ENCODE data around the gene PEX10.
"Not testable (repeated sequence)": the region's sequence is repeated elsewhere in the genome, so short reads cannot be mapped to it uniquely, and the experiment has no call there.

The PEX10 gene

DNA sequence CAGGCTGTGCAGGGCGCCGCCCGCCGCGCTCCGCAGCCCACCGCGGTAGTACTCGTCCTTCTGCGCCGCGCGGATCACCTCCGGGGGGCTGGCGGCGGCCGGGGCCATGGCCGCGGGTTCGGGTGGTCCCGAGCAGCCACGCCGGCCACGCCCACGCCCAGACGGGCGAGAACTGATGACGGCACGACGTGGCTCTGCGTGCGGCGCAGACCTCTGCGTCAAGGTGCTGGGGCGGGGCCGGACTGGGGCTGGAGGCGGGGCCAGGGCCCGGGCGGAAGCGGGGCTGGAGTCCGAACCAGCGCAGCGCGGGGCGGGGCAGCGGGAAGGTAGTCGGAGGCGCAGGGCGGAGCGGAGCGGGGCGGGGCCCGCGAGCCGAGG lies at the start of gene PEX10:
TSS of gene PEX10 (minus strand) at position 170 of the 378 bp plus-strand sequence. CDS start at position 108, 62 bp downstream.
- peak within 1 kb of the TSS; percentile 82 for H3K4me3 ChIP-seq (replicated peaks; ENCODE audit: low read depth, low read length)
- TF ChIP-seq, protein P1, sequence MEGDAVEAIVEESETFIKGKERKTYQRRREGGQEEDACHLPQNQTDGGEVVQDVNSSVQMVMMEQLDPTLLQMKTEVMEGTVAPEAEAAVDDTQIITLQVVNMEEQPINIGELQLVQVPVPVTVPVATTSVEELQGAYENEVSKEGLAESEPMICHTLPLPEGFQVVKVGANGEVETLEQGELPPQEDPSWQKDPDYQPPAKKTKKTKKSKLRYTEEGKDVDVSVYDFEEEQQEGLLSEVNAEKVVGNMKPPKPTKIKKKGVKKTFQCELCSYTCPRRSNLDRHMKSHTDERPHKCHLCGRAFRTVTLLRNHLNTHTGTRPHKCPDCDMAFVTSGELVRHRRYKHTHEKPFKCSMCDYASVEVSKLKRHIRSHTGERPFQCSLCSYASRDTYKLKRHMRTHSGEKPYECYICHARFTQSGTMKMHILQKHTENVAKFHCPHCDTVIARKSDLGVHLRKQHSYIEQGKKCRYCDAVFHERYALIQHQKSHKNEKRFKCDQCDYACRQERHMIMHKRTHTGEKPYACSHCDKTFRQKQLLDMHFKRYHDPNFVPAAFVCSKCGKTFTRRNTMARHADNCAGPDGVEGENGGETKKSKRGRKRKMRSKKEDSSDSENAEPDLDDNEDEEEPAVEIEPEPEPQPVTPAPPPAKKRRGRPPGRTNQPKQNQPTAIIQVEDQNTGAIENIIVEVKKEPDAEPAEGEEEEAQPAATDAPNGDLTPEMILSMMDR (IDR thresholded peaks at IDR 0.05; ENCODE audit: low read length, missing control alignments) = no peak
- peak; percentile 94 for DNase-seq (ENCODE audit: low read depth)

DNA sequence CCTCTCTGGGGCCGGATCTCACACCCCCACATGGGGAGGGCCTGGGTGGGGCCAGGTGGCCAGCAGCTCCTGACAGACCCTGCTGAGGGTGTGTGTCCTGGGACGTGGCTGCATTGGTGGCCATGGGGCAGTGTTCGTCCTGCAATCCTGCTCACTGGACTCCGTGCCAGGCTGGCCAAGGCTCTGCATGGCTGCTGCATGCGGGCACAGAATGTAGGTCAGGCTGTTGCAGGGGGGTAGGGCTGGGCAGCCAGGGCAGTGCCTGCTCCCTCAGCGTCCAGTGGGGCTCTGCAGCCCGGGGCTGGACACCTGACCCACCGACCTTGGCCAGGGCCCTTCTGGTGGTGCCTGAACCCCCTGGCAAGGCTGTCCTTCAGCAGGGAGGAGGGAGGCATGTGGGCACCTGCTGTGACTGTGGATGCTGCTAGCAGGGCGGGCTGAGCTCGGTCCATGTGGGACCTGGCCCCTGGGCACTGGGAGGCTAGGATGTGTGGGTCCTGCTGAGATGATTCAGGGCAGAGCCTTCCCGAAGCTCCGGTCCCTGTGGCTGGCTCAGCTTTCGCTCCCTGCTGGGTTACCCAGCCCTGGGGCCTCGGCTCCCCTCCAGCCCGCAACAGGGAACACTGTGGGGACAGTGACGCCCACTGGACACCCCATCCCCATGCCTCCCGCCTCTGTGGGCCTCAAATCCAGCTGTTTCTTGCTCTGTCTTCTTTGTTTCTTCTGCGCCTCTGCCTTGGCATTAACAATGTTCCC lies 48.8 kb upstream of the PEX10 start:
- H3K4me3 ChIP-seq (replicated peaks; ENCODE audit: low read depth, low read length) = no peak overlapping the region
- DNase-seq (ENCODE audit: low read depth) = no peak
- TF ChIP-seq, protein P1 (IDR thresholded peaks at IDR 0.05; ENCODE audit: low read length, missing control alignments) = no peak

DNA sequence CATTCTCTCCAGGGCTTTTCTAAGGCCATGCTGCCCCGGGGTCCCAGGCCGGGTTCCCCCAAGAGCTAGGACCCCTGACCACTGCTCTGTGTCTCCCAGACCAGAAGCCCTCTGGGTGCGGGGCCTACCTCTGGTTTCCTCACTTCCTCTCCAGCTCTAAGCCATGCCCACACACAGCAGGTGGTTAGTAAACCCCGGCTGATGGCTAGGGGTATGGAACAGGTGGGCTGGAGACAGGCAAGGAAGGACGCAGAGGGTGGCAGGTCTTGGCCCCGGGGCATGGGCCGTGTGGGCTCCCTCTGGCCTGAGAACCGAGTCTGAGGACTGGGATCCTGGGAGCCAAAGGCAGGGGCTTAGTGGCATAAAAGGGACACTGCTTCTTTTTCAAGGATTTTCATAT lies 47.8 kb upstream of the PEX10 start:
- no peak overlapping the region for H3K4me3 ChIP-seq (replicated peaks; ENCODE audit: low read depth, low read length)
- no peak for DNase-seq (ENCODE audit: low read depth)
- TF ChIP-seq, protein P1 (IDR thresholded peaks at IDR 0.05; ENCODE audit: low read length, missing control alignments) = no peak

DNA sequence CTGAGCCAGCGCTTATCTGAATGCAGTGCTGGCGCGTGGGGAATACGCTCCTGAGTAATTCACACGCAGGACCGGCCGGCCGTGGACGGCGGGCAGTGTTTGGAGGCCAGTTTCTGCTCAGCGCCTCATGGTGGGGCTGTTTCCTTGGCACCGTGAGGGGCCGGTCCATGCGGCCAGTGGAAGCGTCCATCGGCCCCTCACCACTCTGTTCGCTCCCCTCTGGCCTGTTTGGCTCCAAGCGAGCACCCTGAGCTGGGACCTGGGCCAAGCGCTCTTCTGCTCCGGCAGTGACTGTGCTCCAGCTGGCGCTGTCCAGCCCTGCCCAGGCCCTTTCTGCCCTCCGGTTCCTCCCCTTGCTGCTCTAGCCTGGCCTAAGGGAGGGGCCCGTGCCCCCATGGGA lies 47.4 kb upstream of the PEX10 start:
- H3K4me3 ChIP-seq (replicated peaks; ENCODE audit: low read depth, low read length) = no peak overlapping the region
- DNase-seq (ENCODE audit: low read depth) = peak; percentile 53
- TF ChIP-seq, protein P1 (IDR thresholded peaks at IDR 0.05; ENCODE audit: low read length, missing control alignments) = peak; percentile 28

DNA sequence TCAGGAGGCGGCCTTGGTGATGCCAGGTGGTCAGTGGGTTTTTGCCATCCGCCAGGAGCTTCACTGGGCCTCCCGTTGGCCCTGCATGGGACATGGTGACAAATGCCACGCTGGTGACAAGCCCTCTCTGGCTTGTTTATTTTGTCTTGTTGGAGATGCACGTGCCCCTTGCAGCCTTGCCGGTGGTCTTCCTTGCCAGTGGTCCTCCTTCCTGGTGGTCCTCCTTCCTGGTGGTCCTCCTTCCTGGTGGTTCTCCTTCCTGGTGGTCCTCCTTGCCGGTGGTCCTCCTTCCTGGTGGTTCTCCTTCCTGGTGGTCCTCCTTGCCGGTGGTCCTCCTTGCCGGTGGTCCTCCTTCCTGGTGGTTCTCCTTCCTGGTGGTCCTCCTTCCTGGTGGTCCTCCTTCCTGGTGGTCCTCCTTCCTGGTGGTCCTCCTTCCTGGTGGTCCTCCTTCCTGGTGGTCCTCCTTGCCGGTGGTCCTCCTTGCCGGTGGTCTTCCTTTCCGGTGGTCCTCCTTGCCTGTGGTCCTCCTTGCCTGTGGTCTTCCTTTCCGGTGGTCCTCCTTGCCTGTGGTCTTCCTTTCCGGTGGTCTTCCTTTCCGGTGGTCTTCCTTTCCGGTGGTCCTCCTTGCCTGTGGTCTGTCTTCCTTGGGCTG lies 46.9 kb upstream of the PEX10 start:
- not testable (repeated sequence) for DNase-seq (ENCODE audit: low read depth); H3K4me3 ChIP-seq (replicated peaks; ENCODE audit: low read depth, low read length)

DNA sequence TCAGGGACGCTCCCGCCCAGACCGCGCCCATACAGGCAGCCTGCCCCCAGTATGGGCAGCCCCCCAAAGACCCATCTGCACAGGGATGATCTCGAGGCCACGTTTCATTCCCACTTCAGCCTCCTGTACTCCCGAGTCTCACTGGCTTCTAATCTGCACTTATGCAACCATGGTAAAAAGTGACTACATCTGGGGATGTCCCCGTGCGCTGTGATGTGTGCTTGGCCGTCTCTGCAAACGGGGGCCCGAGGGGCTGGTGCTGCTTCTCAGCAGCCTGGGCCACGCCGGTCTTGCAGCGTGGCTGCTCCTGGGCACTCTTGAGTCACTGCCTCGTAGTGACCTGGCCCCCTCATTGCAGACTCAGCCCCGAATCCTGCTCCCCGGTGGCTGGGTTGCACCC lies 46.3 kb upstream of the PEX10 start:
- H3K4me3 ChIP-seq (replicated peaks; ENCODE audit: low read depth, low read length) = no peak overlapping the region
- no peak for DNase-seq (ENCODE audit: low read depth)

DNA sequence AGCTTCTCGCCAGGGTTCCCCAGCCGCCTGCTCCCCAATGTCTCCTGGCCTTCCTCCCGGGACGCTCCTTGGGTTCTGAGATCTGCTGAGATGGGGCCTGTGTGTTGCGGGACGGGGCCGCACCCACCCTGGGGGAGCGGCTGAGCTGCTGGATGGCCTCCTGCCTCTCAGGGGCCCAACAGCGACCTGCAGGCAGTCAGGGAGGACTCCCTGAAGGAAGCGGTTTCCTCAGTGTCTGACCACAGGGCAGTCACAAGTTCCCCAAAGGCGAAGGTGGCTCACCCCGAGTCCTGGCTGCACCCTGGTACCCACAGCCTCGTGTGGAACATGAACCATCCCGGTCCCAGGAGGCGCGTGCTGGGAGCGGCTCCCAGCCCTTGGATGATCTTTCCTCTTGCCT lies 45.1 kb upstream of the PEX10 start:
- DNase-seq (ENCODE audit: low read depth) = no peak
- no peak overlapping the region for H3K4me3 ChIP-seq (replicated peaks; ENCODE audit: low read depth, low read length)
- TF ChIP-seq, protein P1 (IDR thresholded peaks at IDR 0.05; ENCODE audit: low read length, missing control alignments) = no peak

More for the DNA sequence above, 46.3 kb upstream of the PEX10 start:
- TF ChIP-seq, protein P1 (IDR thresholded peaks at IDR 0.05; ENCODE audit: low read length, missing control alignments) = no peak

Measured in fibroblast of pulmonary artery (primary cell).